SK-N-SH treated with all-trans-retinoic acid at 6 μM for 48 hours (cell line): ENCODE data around the gene MAGEB17.
A peak's percentile ranks its signal among the peaks of the same experiment; 100 is the strongest.

Experiments used
- ATAC-seq: fragments of 200-7000 bp; cut with Tn5 transposase; 3 replicates; pipeline ENCODE4 v1.9.1; 2020; ENCODE audit warnings: mild to moderate bottlenecking, moderate library complexity
- CSDC2 ChIP-seq: fragments of 250-450 bp; sonication (Bioruptor Pico); IDR thresholded peaks from 2 replicates; pipeline ENCODE4 v1.5.0; 2020; ENCODE audit warnings: mild to moderate bottlenecking, moderate library complexity
- ESRRG ChIP-seq: fragments of 250-450 bp; sonication (Bioruptor Pico); IDR thresholded peaks from 2 replicates; pipeline ENCODE4 v1.6.1; 2021; ENCODE audit warnings: mild to moderate bottlenecking
- GLIS3 ChIP-seq: fragments of 250-450 bp; sonication (Bioruptor Pico); IDR thresholded peaks from 2 replicates; pipeline ENCODE4 v1.5.0; 2020; ENCODE audit warnings: mild to moderate bottlenecking, moderate library complexity
- OSR1 ChIP-seq: fragments of 250-450 bp; sonication (Bioruptor Pico); IDR thresholded peaks from 2 replicates; pipeline ENCODE4 v1.8.0; 2022; ENCODE audit warnings: moderate library complexity, mild to moderate bottlenecking, inconsistent platforms
- PPARA ChIP-seq: fragments of 250-450 bp; sonication (Bioruptor Pico); IDR thresholded peaks from 2 replicates; pipeline ENCODE4 v1.5.0; 2020; ENCODE audit warnings: mild to moderate bottlenecking, borderline replicate concordance
- RARB ChIP-seq: fragments of 250-450 bp; sonication (Bioruptor Pico); IDR thresholded peaks from 2 replicates; pipeline ENCODE4 v1.8.0; 2021; ENCODE audit warnings: mild to moderate bottlenecking, moderate library complexity
- SNAI2 ChIP-seq: fragments of 250-450 bp; sonication (Bioruptor Pico); IDR thresholded peaks from 2 replicates; pipeline ENCODE4 v1.5.0; 2020; ENCODE audit warnings: mild to moderate bottlenecking, moderate library complexity
- TCF4 ChIP-seq: fragments of 250-450 bp; sonication (Bioruptor Pico); IDR thresholded peaks from 2 replicates; pipeline ENCODE4 v1.8.0; 2021; ENCODE audit warnings: mild to moderate bottlenecking, moderate library complexity, borderline replicate concordance
- TOX ChIP-seq: fragments of 250-450 bp; sonication (Bioruptor Pico); IDR thresholded peaks from 2 replicates; pipeline ENCODE4 v1.8.0; 2021; ENCODE audit warnings: mild to moderate bottlenecking, moderate library complexity, borderline replicate concordance
- ZFP3 ChIP-seq: fragments of 250-450 bp; sonication (Bioruptor Pico); IDR thresholded peaks from 2 replicates; pipeline ENCODE4 v1.5.0; 2020; ENCODE audit warnings: mild to moderate bottlenecking, moderate library complexity
- ZFP30 ChIP-seq: fragments of 450-650 bp; formaldehyde crosslinking; IDR thresholded peaks from 2 replicates; pipeline ENCODE4 v1.5.0; 2022; ENCODE audit warnings: mild to moderate bottlenecking, moderate library complexity
- ZNF70 ChIP-seq: fragments of 450-650 bp; formaldehyde crosslinking; IDR thresholded peaks from 2 replicates; pipeline ENCODE4 v1.5.0; 2020; ENCODE audit warnings: mild to moderate bottlenecking, moderate library complexity
- ZNF8 ChIP-seq: fragments of 450-650 bp; formaldehyde crosslinking; IDR thresholded peaks from 2 replicates; pipeline ENCODE4 v1.5.0; 2020; ENCODE audit warnings: mild to moderate bottlenecking, moderate library complexity
- TF ChIP-seq, protein P1 (sequence below): fragments of 250-450 bp; sonication (Bioruptor Pico); IDR thresholded peaks from 2 replicates; pipeline ENCODE4 v1.5.1; 2021; ENCODE audit warnings: mild to moderate bottlenecking, moderate library complexity
- TF ChIP-seq, protein P2 (sequence below): fragments of 250-450 bp; sonication (Bioruptor Pico); IDR thresholded peaks from 2 replicates; pipeline ENCODE4 v1.8.0; 2020; ENCODE audit warnings: mild to moderate bottlenecking, moderate library complexity, borderline replicate concordance
- TF ChIP-seq, protein P3 (sequence below): fragments of 250-450 bp; sonication (Bioruptor Pico); IDR thresholded peaks from 2 replicates; pipeline ENCODE4 v1.8.0; 2021; ENCODE audit warnings: low read depth, mild to moderate bottlenecking, moderate library complexity, borderline replicate concordance
- TF ChIP-seq, protein P4 (sequence below): fragments of 250-450 bp; sonication (Bioruptor Pico); IDR thresholded peaks from 2 replicates; pipeline ENCODE4 v1.5.0; 2020; ENCODE audit warnings: mild to moderate bottlenecking, moderate library complexity

The MAGEB17 gene

DNA sequence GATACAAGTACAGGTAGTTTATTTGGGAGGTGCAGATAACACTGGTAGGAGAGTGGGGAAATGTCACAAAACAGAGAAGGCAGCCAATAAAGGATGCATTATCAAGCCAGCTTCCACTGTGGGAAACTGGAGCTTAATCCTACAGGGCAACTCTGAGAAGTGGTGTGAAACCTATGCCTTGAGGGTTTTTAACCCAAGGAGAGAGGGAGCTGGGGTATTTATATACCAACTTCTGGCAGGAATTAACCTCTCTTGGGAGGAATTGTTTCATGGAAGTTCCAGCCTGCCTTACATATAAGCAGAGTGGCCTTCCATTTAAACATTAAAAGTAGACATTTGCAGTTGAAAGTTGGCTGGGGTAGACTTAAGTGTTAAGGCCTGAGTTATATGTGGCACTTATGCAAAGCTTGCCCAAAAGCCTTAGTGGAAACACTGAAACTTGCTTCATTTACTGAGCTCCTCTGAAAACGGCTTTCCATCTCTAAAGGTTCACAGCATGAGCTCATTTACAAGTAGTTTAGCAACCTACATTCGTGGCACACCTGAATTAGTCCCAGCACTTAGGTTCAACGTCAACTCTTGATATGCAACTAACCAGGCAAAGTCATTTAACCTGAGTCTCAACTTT lies 19.2 kb downstream of the MAGEB17 start:
- TF ChIP-seq SNAI2 (CRISPR knock-in tag) (no peak), ZNF70 (no peak), ZFP30 (CRISPR knock-in tag) (no peak)
- TF ChIP-seq, protein P1, sequence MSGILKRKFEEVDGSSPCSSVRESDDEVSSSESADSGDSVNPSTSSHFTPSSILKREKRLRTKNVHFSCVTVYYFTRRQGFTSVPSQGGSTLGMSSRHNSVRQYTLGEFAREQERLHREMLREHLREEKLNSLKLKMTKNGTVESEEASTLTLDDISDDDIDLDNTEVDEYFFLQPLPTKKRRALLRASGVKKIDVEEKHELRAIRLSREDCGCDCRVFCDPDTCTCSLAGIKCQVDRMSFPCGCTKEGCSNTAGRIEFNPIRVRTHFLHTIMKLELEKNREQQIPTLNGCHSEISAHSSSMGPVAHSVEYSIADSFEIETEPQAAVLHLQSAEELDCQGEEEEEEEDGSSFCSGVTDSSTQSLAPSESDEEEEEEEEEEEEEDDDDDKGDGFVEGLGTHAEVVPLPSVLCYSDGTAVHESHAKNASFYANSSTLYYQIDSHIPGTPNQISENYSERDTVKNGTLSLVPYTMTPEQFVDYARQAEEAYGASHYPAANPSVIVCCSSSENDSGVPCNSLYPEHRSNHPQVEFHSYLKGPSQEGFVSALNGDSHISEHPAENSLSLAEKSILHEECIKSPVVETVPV, result no peak
- TF ChIP-seq, protein P2, sequence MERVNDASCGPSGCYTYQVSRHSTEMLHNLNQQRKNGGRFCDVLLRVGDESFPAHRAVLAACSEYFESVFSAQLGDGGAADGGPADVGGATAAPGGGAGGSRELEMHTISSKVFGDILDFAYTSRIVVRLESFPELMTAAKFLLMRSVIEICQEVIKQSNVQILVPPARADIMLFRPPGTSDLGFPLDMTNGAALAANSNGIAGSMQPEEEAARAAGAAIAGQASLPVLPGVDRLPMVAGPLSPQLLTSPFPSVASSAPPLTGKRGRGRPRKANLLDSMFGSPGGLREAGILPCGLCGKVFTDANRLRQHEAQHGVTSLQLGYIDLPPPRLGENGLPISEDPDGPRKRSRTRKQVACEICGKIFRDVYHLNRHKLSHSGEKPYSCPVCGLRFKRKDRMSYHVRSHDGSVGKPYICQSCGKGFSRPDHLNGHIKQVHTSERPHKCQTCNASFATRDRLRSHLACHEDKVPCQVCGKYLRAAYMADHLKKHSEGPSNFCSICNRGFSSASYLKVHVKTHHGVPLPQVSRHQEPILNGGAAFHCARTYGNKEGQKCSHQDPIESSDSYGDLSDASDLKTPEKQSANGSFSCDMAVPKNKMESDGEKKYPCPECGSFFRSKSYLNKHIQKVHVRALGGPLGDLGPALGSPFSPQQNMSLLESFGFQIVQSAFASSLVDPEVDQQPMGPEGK, result no peak
- ATAC-seq, result no peak

DNA sequence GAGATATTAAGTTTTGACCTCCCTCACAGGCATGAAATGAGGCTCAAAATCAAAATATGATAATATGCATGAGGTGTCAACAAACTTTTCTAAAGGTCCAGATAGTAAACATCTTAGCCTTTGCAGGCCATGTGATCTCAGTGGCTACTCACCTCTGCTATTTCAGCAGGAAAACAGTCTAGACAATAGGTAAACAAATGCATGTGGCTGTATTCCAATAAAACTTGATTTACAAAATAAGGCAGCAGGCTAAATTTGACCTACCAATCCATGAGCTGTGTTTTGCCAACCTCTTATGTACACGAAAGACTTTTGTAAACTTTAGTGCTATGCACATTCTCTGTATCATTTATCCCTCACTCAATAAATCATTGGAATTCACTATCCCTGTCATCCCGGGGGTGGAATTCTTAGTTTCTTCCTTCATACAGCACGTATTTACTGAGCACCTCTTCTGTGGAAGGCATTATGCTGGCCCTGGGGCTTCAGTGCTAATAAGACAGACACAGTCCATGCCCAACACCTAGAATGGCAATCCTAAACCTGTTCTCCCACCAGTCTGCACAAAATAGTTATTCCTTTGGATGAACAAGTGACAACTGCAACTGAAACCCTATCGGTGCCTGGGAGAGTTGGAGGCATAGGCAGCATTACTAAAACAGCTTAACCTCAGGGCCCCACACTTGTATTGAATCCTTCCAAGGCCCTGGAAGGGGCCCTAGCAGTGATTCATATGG lies 19.9 kb downstream of the MAGEB17 start:
- TF ChIP-seq ESRRG (CRISPR knock-in tag) (no peak), OSR1 (CRISPR knock-in tag) (no peak), CSDC2 (CRISPR knock-in tag) (no peak), PPARA (CRISPR knock-in tag) (no peak), SNAI2 (CRISPR knock-in tag) (no peak), RARB (no peak), ZFP3 (no peak), TOX (no peak), GLIS3 (no peak), ZNF8 (CRISPR knock-in tag) (no peak), ZFP30 (CRISPR knock-in tag) (no peak), ZNF70 (no peak), TCF4 (CRISPR knock-in tag) (no peak)
- TF ChIP-seq, protein P3, sequence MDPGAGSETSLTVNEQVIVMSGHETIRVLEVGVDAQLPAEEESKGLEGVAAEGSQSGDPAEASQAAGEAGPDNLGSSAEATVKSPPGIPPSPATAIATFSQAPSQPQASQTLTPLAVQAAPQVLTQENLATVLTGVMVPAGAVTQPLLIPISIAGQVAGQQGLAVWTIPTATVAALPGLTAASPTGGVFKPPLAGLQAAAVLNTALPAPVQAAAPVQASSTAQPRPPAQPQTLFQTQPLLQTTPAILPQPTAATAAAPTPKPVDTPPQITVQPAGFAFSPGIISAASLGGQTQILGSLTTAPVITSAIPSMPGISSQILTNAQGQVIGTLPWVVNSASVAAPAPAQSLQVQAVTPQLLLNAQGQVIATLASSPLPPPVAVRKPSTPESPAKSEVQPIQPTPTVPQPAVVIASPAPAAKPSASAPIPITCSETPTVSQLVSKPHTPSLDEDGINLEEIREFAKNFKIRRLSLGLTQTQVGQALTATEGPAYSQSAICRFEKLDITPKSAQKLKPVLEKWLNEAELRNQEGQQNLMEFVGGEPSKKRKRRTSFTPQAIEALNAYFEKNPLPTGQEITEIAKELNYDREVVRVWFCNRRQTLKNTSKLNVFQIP (CRISPR knock-in tag), result no peak
- TF ChIP-seq, protein P1, result no peak
- TF ChIP-seq, protein P4, sequence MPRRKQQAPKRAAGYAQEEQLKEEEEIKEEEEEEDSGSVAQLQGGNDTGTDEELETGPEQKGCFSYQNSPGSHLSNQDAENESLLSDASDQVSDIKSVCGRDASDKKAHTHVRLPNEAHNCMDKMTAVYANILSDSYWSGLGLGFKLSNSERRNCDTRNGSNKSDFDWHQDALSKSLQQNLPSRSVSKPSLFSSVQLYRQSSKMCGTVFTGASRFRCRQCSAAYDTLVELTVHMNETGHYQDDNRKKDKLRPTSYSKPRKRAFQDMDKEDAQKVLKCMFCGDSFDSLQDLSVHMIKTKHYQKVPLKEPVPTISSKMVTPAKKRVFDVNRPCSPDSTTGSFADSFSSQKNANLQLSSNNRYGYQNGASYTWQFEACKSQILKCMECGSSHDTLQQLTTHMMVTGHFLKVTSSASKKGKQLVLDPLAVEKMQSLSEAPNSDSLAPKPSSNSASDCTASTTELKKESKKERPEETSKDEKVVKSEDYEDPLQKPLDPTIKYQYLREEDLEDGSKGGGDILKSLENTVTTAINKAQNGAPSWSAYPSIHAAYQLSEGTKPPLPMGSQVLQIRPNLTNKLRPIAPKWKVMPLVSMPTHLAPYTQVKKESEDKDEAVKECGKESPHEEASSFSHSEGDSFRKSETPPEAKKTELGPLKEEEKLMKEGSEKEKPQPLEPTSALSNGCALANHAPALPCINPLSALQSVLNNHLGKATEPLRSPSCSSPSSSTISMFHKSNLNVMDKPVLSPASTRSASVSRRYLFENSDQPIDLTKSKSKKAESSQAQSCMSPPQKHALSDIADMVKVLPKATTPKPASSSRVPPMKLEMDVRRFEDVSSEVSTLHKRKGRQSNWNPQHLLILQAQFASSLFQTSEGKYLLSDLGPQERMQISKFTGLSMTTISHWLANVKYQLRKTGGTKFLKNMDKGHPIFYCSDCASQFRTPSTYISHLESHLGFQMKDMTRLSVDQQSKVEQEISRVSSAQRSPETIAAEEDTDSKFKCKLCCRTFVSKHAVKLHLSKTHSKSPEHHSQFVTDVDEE, result no peak
- peak; percentile 15; the same call in 2 of the 3 replicates for ATAC-seq

DNA sequence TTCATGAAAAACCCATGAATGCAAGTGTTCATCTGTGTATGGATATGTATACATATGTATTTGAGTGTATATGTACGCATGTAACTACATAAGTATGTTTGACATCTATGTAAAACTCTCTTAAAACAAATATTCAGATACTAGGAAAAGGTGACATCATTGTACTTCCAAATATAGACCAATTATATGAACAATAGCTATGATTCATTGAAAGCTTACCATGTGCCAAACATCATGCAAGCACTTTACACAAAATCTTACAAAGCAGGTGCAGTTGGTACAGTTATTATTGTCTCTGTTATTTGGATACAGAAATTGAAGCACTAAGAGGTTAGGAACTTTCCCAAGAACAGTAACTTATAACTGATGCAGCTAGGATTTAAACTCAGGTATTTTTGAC lies 21.4 kb downstream of the MAGEB17 start:
- ATAC-seq, result no peak
- TF ChIP-seq RARB, result no peak
- TF ChIP-seq PPARA (CRISPR knock-in tag), result no peak
- TF ChIP-seq, protein P4, result no peak
- no peak for TF ChIP-seq TCF4 (CRISPR knock-in tag)
- no peak for TF ChIP-seq GLIS3
- TF ChIP-seq, protein P1, result no peak
- TF ChIP-seq OSR1 (CRISPR knock-in tag), result no peak
- no peak for TF ChIP-seq ZFP30 (CRISPR knock-in tag)
- no peak for TF ChIP-seq SNAI2 (CRISPR knock-in tag)
- no peak for TF ChIP-seq ZFP3
- TF ChIP-seq, protein P3 (CRISPR knock-in tag), result no peak
